Activated naive CD4-positive, alpha-beta T cell treated with Interleukin-2 at 50 U/mL for 16 hours (primary cell): ENCODE results near the gene CTSE.

Experiments used
- DNase-seq: peaks from one replicate; pipeline ENCODE4 v3.0.0-alpha.2; 2020

The CTSE gene

DNA sequence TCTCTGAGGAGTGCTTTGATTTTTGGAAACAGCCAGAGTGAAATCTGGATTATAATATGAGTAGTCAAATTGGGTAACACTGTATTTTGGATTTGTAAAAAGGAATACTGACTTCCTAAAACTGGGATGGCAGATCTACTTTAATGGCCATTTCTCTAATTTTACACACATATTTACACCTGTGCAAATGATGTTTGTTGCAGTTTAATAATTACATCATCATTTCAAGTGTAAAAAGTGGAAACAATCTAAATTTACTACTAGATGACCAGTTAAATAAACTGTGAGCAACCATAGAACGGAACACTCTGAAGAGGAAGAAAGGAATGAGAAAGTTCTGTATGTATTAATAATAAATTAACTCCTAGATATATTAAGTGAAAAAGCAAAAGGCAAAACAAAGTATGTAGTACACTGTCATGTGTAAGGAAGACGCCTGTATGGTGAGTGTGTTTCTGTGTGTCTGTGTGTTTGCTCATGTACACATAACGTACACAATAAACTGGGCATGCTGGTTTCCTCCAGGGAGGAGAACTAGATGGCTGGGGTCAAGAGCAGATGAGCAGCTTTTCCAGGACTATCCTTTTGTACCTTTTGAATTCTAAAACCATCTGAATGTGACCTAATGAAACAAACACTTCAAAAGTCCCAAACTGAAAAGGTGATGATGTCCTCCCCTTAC lies 26.4 kb upstream of the CTSE start:
- DNase-seq, result no peak

DNA sequence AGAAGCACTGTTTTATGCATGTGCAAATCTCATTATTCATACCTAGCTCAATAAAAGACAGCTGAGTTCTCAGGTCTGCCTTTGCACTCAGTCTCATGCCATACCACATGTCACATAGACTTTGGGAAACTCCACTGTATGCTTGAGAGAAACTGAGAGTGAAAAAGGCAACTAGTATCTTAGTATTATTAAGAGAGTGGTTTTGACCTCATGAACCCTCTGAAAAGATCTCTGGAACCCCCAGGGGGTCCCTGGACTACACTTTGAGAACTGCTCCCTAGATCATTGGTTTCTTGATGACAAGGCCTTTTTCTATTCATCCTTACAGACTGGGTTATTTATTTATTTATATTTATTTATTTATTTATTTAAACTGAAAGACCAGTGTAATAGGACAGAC lies 25.6 kb upstream of the CTSE start:
- DNase-seq, result no peak

DNA sequence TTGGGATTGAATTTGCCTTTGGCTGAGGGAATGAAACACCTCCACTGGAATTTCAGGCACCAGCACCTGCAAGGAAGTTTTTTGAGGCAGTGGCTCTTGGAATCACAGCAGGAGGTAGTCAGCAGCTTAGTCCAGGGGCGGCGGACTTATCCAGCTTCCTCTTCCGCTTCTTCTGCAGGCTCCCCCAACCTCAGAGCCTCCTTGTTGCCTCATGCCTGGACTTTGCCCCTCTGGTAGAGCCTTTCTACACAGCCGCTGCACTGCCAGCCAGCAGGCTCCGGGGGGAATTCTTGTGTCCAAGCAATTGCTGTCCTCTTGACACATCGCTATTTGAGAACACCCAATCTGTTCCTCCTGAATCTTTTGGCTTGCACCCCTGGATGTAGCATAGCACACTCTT lies 24.9 kb upstream of the CTSE start:
- no peak for DNase-seq

DNA sequence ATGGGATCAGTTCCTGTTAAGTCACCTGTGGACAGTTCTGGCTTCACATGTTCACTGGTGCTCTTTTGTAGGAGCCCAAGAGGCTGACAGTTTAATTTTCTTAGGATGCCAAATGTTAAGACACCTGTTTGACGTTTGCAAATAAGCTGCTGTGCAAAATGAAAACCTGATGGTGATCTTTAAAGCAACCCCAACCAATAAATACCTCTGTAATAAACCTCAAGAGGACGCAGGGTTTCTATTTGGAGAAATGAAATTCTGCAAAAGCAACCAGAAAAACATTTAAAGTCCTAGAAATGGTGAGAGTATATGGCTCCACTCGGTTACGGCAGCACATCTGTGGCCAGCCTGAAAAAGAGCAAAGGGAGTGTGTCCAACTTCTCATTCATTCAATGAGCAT lies 23.6 kb upstream of the CTSE start:
- no peak for DNase-seq

DNA sequence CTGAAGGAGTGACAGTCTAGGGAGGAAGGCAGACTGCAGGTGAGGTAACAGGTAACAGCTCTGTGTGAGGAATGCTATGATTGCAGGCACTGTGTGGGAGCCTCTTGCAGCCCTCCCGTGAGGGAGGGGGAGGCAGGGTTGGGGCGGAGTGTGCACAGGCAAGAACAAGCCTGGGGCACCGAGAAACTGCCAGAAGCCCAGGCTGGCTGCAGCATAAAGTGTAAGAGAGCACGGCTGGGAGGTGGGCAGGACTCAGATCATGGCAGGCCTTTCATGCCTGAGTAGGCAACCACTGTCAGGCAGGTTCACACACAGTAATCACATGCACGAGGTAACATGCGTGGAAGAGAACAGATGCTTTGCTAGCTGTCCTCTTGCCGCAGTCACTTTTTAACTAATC lies 17.9 kb upstream of the CTSE start:
- no peak for DNase-seq

DNA sequence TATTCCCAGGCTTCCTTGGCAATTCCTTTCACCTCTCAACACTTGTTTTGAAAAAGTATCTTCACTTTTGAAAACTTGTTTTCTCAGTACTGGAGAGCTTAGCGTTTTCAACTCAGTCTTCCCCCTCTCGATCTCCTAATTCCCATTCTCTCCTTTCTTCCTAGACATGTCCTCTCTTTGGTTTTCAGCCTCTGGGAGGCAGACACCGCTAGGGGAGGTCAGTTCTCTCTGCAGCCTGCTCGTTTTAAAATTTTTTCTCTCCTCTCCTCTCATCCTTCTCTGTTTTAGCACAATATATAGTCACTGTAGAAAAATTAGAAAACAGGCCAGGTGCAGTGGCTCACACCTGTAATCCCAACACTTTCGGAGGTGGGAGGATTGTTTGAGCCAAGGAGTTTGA lies 16.6 kb upstream of the CTSE start:
- no peak for DNase-seq

DNA sequence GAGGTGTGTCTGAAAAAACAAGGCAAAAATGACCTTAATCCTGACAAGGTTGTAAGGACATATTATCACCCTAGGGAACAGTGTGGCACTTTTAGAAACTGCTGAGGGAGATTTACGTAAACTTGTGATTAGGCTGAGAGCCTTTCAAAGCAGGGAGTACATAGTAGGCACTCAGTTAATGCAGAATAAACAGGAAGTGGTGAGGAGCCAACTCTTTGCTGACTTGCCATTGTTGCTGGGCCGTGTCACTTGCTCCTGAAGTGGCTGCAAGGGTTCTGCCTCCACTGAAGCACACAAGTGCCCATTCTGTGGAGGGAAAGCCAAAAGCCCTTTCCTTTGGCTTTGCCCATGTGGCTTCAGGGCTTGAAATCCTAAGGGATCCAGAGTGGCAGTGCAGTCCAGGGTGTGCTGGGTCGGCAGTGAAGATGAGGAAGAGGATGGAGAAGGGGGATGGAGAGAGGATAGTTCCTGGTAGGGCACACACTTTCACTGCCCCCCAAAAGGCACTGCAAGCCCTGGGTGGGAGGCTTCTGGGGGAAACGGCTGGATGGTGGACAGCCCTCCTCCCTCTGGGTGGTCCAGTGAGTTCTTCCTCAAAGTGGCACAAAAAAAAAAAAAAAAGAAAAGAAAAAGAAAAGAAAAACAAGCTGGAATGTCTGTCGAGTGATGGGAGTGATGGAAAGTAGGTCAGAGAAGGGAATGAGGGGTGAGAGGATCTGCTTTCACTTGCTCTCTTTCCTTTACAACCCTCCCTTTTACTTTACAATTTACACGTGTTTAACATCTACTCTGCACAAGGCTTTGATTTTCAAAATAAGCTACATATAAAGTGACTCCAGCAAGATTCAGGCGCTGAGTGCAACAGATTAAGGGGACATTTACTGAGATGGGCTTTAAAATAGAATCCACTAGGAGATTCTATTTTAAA lies 15.6 kb upstream of the CTSE start:
- DNase-seq, result no peak

DNA sequence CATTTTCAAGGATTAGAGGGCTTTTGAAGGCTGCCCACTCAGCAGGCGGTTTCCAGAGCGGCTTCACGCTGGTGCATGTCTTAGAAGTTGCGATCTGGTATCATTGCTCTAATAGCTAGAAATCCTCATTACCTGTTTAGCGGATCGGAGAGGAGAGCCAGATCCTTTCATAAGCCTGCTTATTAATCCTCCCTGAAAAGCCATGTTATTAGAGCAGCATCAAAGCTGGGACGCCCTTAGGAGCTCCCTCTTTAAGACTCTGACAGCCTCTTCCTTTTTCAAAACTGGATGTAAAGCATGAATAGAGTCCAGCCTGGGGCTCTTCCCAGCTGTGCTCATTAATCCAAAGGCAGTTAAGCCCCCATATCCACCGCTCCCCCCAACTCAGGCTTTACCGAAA lies 13.9 kb upstream of the CTSE start:
- no peak for DNase-seq

DNA sequence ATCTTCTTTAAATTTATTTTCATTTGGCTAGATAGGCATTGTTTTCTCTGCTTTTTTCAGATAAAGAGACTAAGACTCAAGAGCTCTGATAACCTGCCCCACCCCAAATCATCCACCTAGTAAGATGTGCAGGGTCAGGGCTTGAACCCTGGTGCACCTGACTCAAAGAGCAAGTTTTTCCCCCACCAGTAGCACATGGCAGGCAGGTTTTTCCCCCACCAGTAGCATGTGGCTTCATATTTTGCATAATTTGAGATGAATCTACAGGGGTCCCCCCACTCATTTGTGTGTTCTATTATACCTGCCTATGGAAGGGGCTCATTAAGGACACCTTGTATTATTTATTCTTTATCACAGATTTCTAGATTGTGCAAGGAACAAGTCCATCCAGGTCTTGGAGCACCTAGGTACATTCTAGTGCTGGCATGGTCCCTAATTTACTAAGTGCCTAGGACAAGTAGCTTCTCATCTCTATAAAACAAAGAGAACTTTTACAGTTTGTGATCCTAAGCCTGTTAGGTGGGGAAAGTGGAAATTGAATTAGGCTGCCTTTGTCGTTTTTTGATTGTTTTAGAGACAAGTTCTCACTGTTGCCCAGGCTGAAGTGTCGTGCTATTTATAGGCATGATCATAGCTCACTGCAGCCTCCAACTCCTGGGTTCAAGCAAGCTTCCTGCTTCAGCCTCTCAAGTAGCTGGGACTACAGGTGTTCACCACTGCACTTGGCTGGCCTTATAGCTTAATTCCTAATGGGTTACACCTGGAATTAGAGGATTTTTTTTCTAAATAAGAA lies 13.2 kb upstream of the CTSE start:
- DNase-seq, result no peak

DNA sequence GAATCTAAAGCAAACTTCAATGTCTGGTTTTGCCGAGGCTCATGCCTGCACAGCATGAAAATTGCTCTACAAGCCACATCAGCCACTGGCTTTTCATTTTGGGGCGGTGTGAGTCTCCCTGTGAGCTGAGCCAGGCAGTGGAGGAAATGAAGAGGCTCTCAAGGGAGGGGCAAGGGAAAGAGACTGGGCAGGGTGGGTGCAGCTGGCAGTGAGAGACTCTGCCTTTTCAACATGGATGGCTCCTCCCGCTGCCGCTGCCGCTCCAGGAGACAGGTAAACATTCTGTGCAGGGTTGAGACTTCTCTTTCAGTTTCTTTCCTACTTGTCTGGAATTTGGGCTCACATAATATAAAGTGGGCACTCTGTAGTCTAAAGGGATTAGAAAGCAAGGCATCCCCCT lies 11.3 kb upstream of the CTSE start:
- no peak for DNase-seq

DNA sequence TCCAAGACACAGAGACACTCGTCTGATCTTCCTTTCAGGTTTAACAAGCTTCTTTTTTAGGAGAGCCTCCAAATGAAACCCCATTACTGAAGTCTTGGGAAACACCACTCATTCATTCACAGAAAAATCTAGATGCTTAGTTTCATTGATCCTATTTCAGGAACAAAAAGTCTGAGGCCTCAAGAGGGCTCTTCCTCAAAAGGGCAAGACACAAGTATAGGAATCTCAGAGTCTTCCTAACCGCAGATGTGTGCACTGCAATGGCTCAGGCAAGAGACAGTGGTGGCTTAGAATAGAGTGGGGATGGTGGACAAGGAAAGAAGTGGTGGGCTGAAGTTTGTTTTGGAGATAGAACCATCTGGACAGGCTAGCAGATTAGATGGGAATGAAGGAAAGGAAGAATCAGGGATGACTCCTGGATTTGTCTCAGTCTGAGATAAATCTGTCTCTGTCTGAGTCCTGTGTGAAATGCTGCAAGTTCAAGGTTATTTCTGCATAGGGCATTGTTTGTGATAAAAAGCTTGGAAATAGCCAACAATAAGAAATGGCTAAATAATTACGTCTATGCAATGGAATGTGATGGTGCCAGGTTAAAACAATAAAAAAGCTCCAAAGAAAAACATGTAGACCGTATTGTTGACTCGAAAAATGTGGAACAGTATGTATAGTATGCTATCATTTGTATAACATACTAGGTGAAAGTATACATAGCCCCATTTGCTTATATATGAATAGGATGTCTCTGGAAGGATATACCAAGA lies 8.9 kb upstream of the CTSE start:
- DNase-seq, result no peak

DNA sequence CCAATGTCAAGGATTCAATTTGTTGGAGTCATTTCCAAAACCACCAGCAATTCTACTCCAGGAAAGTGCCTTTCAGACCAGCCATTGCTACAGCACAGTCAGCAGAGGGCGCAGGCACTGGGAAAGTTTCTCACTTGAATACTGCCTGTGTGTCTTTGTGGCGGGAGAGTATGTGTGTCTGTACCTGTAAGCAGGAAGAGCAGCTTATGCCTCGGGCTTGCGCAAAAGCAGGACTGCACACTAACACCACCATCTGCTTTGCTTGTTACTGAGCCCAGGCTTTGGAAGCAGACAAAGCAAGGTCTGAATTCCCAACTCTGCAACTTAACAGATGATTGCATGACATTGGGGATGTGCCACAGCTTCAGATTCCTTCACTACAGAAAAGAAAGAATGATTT lies 7.0 kb upstream of the CTSE start:
- DNase-seq, result peak; percentile 70

DNA sequence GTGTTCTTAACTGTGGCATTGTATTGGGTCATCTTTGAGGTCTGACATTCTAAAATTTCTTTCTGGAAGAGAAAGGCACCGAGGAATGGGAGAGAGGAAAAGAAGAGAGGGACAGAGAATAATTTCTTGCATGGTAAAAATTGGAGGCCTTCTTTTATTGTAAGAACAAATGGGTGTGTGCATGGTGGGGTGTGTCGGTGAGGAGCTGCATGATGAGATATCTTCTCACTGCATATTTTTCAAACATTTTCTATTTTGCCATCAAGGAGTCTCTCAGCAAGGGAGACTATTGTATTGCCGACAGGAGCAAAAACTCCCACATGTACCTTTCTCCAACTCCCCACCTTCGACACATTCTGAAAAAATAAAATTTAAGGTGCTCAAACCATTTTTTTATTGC lies 6.5 kb upstream of the CTSE start:
- DNase-seq, result no peak

DNA sequence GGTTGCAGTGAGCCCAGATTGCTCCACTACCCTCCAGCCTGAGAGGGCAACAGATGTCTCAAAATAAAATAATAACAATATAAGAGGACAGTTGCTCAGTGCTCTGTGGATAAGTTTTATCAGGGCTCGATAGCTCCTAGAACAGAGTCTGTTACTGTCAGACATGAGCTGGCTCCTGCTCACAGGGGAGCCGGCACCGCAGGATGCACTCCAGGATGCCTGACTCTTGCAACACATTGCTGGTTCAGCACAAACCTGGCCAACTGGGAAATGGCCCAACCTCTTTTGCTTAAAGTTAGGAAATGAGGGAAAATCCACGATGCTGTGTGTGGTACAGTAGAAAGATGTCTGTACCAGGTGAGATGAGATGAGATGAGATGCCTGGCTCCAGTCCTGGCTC lies 5.8 kb upstream of the CTSE start:
- no peak for DNase-seq

DNA sequence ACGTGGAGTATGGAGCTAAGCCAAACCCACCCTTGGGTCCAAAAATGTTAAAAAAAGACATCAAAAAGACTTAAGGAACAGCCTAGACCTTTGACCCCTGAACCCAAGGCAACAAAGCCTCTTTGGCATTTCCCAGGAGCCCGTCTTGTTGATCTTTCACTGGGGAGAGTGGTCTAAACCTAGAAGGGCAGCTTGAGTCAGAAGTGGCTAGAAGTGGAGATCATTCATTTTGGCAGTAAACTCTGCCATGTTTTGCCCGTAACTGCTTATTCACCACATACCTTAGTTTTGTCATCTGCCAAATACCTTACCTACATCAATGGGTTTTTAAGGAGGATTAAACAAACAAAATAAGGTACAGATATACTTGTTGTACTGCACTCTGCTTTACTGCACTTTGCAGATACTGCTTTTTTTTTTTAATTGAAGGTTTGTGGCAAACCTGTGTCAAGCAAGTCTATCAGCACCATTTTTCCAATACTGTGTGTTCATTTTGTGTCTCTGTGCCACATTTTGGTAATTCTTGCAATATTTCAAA lies 1.7 kb upstream of the CTSE start:
- DNase-seq, result no peak

DNA sequence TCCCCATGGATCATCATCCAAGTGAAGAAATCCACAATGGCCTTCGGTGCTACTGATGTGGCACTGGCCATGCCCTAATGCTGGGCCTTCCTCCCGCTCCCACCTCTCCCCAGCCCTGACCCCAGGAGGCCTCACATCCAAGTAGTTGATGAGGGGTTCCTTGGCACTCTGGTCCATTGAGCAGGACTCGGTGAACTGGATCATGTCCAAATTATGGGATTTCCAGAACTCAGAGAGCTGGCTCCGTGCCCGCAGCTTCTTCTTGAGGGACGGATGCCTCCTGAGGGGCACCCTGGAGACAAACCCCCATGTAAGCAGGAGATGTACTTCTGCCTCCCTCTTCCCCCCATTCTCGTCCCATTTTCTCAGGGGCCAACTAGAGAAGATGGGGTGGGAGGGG lies 929 bp downstream of the CTSE start:
- DNase-seq, result no peak

DNA sequence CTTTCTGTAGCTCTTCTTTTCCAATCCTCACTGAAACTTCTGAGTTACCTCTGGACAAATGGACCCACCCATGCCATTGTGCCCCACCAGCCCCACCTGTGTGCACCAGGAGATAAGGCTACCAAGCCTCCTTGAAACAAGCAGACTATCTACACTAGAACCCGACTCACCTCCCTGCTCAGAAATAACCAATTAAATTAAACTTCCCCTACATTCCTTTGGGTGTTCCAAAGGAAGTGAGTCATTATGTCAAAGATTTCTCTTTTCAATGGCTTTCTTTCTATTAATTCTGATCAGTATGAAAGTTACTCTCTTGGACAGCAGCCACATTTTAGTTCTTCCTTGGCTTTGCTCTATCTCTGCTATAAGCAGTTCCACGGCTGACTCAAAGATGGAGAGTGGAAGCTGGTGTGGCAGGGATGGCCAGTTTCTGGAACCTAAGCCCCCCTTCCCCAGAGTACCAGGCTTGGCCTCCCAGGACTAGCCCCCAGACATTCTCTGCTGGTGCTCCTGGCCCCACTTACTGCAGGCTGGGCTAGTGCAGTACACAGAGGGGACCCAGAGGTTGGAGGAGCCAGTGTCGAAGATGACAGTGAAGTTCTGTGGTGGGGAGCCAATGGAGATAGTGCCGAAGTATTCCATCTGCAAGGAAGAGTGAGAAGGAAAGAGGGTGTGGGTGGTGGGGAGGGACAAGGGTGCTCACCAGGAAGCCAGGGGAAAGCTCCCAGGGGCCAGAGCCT lies 1.9 kb downstream of the CTSE start:
- no peak for DNase-seq

DNA sequence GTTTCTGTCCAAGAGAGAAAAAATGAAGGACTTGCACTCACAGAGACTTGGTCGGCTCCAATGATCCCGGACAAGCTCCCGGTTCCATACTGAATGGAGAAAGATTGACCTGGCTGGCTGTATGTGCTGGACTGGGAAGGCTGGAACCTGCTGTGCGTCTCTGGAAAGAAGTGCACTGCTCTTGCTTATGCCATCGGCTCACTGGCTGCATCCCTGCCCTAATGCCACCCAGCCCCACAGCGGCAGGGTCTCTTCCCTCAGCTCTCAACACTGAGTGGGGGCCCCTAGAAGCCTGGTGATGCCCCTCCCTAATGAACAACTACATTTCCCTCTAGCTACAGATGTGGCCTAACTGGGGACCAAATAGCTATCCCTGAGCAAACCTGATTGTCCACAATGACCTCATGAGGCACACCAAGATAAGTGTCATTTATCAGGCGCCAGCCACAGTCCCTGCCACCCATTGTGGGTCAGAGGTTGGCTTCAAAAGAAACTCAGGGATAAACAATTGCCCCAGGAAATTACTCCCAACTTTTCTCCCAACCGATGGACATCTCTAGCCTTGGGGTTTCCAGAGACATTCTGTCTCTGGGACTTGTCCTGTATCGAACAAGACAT lies 2.6 kb downstream of the CTSE start:
- no peak for DNase-seq

DNA sequence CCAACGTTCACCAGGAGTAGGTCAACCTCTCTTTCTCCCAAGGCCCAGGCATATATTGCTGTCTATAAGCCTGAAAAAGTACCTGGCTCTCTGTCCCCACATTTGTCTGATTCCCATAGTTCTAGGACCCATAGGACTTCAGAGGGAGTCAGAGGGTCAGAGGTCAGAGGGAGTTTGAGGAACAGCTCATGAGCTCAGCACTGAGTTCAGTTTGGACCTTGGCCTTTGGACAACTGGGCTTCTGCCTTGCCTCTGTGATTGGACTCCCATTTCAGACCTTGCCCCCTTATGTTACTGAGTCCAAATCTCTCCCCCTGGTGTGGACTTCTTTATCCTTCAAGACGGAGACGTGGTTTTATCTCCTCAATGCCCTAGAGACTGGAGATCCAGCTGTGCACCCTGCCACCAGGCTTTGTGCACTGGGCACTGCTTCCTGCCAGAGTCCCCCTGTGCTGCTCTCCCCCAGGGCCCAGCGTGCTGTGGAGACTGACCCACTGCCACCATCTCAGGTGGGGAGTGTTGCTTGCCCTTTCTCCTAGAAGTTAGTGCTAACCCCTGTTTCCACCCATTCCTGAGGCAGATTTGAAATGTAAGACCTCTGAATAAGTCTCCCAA lies 3.2 kb downstream of the CTSE start:
- DNase-seq, result no peak

DNA sequence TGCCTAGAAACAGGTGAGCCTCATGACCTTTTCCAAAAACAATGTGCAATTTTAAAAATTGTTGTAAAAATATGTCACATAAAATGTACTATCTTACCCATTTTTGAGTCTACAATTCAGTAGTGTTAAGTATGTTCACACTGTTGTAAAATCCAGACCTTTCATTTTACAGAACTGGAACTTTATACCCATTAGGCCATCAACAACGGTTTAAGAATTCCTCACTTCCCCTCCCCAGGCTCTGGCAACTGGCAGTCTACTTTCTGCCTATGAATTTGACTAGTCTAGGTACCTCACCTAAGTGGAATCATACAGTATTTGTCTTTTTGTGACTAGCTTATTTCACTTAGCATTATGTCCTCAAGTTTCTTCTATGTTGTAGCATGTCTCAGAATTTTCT lies 8.6 kb downstream of the CTSE start:
- no peak for DNase-seq

DNA sequence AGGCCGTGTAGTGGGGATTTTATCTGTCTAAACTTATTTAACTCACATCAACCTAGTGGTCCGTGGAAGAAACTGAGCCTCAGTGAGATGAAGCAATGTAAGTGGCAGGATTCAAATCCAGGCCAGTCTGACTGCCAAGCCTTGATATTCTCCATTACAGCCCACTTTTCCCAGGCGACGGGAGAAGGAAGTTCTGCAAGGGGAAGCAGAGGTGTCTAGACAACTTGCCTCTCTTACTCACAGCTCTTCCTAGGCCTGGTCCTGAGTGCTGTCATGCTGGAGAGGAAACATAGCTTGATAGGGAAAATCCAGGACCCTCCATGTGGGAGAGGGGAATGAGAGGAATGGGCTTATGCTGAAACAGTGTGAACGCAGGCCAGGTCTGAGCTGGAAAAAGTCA lies 9.1 kb downstream of the CTSE start:
- DNase-seq, result no peak
